ENCODE results near the gene APLNR. TPM values are rescaled to one million over a fixed set of nuclear protein-coding genes. Genes with fewer than 3 reads are reported as not detected.

APLNR gene
- total and polyA plus RNA-seq, 4 donors: 3.2 to 39.4 (median 4.0) TPM

- TF ChIP-seq, protein P1, sequence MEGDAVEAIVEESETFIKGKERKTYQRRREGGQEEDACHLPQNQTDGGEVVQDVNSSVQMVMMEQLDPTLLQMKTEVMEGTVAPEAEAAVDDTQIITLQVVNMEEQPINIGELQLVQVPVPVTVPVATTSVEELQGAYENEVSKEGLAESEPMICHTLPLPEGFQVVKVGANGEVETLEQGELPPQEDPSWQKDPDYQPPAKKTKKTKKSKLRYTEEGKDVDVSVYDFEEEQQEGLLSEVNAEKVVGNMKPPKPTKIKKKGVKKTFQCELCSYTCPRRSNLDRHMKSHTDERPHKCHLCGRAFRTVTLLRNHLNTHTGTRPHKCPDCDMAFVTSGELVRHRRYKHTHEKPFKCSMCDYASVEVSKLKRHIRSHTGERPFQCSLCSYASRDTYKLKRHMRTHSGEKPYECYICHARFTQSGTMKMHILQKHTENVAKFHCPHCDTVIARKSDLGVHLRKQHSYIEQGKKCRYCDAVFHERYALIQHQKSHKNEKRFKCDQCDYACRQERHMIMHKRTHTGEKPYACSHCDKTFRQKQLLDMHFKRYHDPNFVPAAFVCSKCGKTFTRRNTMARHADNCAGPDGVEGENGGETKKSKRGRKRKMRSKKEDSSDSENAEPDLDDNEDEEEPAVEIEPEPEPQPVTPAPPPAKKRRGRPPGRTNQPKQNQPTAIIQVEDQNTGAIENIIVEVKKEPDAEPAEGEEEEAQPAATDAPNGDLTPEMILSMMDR (IDR thresholded peaks at IDR 0.05; ENCODE audit: low read depth, low read length, missing input control): no peak
- TF ChIP-seq SP1 (IDR thresholded peaks at IDR 0.05) (no peak), FOXA1 (IDR thresholded peaks at IDR 0.05) (no peak), EGR1 (IDR thresholded peaks at IDR 0.05; ENCODE audit: low read depth in 2 of 2) (no peak), RXRA (IDR thresholded peaks at IDR 0.05) (no peak), HNF4A (conservative IDR thresholded peaks at IDR 0.05) (no peak), HNF4G (IDR thresholded peaks at IDR 0.05) (no peak), REST (IDR thresholded peaks at IDR 0.05) (no peak), JUND (IDR thresholded peaks at IDR 0.05) (no peak), ATF3 (IDR thresholded peaks at IDR 0.05) (no peak), GABPA (IDR thresholded peaks at IDR 0.05 in 1 of 2, conservative IDR thresholded peaks at IDR 0.05 in 1 of 2) (no peak), MAX (IDR thresholded peaks at IDR 0.05) (no peak), FOXA2 (IDR thresholded peaks at IDR 0.05) (no peak), YY1 (IDR thresholded peaks at IDR 0.05) (no peak), RAD21 (IDR thresholded peaks at IDR 0.05) (no peak), NR2F2 (IDR thresholded peaks at IDR 0.05) (no peak), TAF1 (conservative IDR thresholded peaks at IDR 0.05) (no peak)
- 58% methylated on average over 2 of the region's 2 CpGs for WGBS
- Histone ChIP-seq H3K4me3 (ENCODE audit: low read depth in 1 of 3, low read length in 3 of 3) (no peak overlapping the region), H3K27me3 (ENCODE audit: control insufficient read depth in 4 of 4, insufficient read depth in 4 of 4, low read length in 3 of 4) (no peaks in the 10 kb centered on the region), H3K27ac (ENCODE audit: low read depth in 1 of 2, low read length in 2 of 2) (no peak overlapping the region), H3K9me3 (ENCODE audit: control insufficient read depth in 4 of 4, low read length in 3 of 4) (no peaks in the 10 kb centered on the region), H3K9ac (ENCODE audit: low read depth in 1 of 2, low read length in 2 of 2) (no peak overlapping the region), H3K36me3 (ENCODE audit: control insufficient read depth in 4 of 4, insufficient read depth in 3 of 4, low read depth in 1 of 4, low read length in 3 of 4) (no peaks in the 10 kb centered on the region), H3K4me1 (ENCODE audit: control insufficient read depth in 4 of 4, insufficient read depth in 4 of 4, low read length in 3 of 4) (peaks cover 0 to 2% (median under 1%) of the 10 kb centered on the region in 4 donors)
- DNase-seq (ENCODE audit: low spot score): no peak
These were observed 23.0 kb downstream of the APLNR start for GRCh38 chr11:57214098-57214417.

DNA sequence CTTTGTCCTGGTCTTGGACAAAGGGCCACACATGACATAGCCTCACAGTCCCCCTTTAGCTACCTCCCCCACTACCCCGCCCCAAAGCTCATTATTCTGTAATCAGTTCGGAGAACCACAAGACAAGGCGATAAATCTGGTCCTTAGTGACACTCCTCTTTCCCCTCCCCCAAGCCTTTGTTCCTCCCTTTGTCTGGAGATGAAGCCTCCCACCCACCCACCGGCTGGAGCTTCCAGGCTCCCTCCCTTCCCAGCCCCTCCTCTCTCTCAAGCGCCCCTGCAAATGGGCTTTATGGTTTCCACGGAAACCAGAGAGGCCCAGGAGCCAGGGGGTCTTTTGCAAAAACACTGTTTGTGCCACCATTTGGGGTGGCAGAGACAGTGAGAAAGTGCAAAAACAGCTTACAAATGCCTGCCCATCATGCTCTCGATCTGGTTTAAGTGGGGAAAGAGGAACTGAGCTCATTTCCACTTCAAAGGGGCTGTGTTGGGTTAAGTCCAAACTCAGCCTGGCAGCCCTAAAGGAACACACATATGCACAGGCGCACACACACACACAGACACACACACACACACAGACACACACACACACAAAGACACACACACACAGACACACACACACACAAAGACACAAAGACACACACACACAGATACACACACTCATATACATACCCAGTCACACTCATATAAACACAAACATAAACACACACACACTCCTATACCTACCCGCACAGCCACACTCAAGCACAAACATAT is 23.5 kb downstream of the APLNR start:
- H3K27ac ChIP-seq (ENCODE audit: low read depth in 1 of 2, low read length in 2 of 2): no peak overlapping the region
- no peak for DNase-seq (ENCODE audit: low spot score)
- H3K9ac ChIP-seq (ENCODE audit: low read depth in 1 of 2, low read length in 2 of 2): no peak overlapping the region
- H3K9me3 ChIP-seq (ENCODE audit: control insufficient read depth in 4 of 4, low read length in 3 of 4): no peaks in the 10 kb centered on the region
- peaks cover 0 to 2% (median 0%) of the 10 kb centered on the region in 4 donors for H3K4me1 ChIP-seq (ENCODE audit: control insufficient read depth in 4 of 4, insufficient read depth in 4 of 4, low read length in 3 of 4)
- H3K27me3 ChIP-seq (ENCODE audit: control insufficient read depth in 4 of 4, insufficient read depth in 4 of 4, low read length in 3 of 4): no peaks in the 10 kb centered on the region
- H3K4me3 ChIP-seq (ENCODE audit: low read depth in 1 of 3, low read length in 3 of 3): no peak overlapping the region
- TF ChIP-seq SP1 (IDR thresholded peaks at IDR 0.05): no peak
- TF ChIP-seq EGR1 (IDR thresholded peaks at IDR 0.05; ENCODE audit: low read depth in 2 of 2): no peak
- TF ChIP-seq JUND (IDR thresholded peaks at IDR 0.05): no peak
- TF ChIP-seq FOXA2 (IDR thresholded peaks at IDR 0.05): no peak
- 37% methylated on average over 9 of the region's 9 CpGs for WGBS
- H3K36me3 ChIP-seq (ENCODE audit: control insufficient read depth in 4 of 4, insufficient read depth in 3 of 4, low read depth in 1 of 4, low read length in 3 of 4): no peaks in the 10 kb centered on the region

All from liver (tissue), 9 donors.